K562 (cell line): Measurements from ENCODE around the gene ITPR1. TPM values are rescaled to one million over a fixed set of nuclear protein-coding genes. Genes with fewer than 3 reads are reported as not detected.
A peak's percentile ranks its signal among the peaks of the same experiment; 100 is the strongest.

Source experiments
- ATAC-seq: fragments of 200-7000 bp; cut with Tn5 transposase; 3 replicates; pipeline ENCODE4 v1.9.1; 2020; ENCODE audit warnings: moderate library complexity
- BruUV-seq: library from RNA; stranded (reverse); fragments of 400-500 nt; replicated peaks from 2 replicates; lab custom pipeline; 2021; lab: Mats Ljungman, UMichigan
- CTCF ChIA-PET: fragments of 300-600 bp; formaldehyde crosslinking; extraction: SDS; loops from one replicate; lab custom pipeline; 2021; ENCODE audit warnings: low intra/inter-chr PET ratio; lab: Yijun Ruan, JAX
- POLR2A ChIA-PET: fragments of 300-600, 350-650 bp; sonication (Branson Sonifier 250); formaldehyde crosslinking; extraction: SDS; loops from one replicate; lab custom pipeline; 2021; ENCODE audit warnings: antibody characterized with exemption, inconsistent platforms; lab: Yijun Ruan, JAX
- DNase-seq, 4 experiments: peaks; one replicate each; pipeline versions ENCODE4 v3.0.0 to v3.0.0-alpha.2; 2011 to 2018; ENCODE audit warnings: low spot score in 3 of 4, mixed read lengths in 3 of 4; ENCODE audit errors: extremely low read depth in 1 of 4
- FAIRE-seq: peaks from 2 replicates; lab custom pipeline; 2011; peaks lifted over from hg19 to GRCh38; lab: Jason Lieb, UNC
- H2AFZ ChIP-seq: 2 replicates; pipeline ENCODE4 v1.6.0; 2011; ENCODE audit warnings: low read depth, low read length, control low read depth, inconsistent platforms
- H3K27ac ChIP-seq: fragments of 200-600 bp; 3 replicates; pipeline ENCODE4 v1.8.0; 2011; ENCODE audit warnings: low read depth, mild to moderate bottlenecking, control low read depth, inconsistent platforms, low read length, moderate library complexity, mixed read lengths; ENCODE audit errors: extremely low read depth
- H3K27me3 ChIP-seq, 2 experiments: fragments of 300-600 bp in 1 of 2; 2 replicates in 1 of 2; 3 replicates in 1 of 2; pipeline versions ENCODE4 v1.6.0 to v1.8.0; 2011; ENCODE audit warnings: inconsistent platforms in 2 of 2, low read length in 2 of 2, mild to moderate bottlenecking in 1 of 2, mixed read lengths in 1 of 2, moderate library complexity in 1 of 2; ENCODE audit not compliant: control insufficient read depth in 2 of 2, insufficient read depth in 2 of 2
- H3K36me3 ChIP-seq: fragments of 300-600 bp; 3 replicates; pipeline ENCODE4 v1.8.0; 2011; ENCODE audit warnings: mild to moderate bottlenecking, low read length, inconsistent platforms; ENCODE audit not compliant: control insufficient read depth, insufficient read depth
- H3K4me1 ChIP-seq, 2 experiments: fragments of 200-600 bp in 1 of 2; replicated peaks in 1 of 2; 2 replicates in 1 of 2; 3 replicates in 1 of 2; pipeline versions ENCODE4 v1.5.1 to v1.8.0; 2011; ENCODE audit warnings: inconsistent platforms in 2 of 2, low read length in 2 of 2, mild to moderate bottlenecking in 1 of 2, mixed read lengths in 1 of 2, moderate library complexity in 1 of 2; ENCODE audit not compliant: control insufficient read depth in 2 of 2, insufficient read depth in 2 of 2
- H3K4me2 ChIP-seq: 2 replicates; pipeline ENCODE4 v1.6.1; 2011; ENCODE audit warnings: low read length, control low read depth, inconsistent platforms, mixed read lengths; ENCODE audit not compliant: insufficient read depth
- H3K4me3 ChIP-seq: fragments of 200-600 bp; sonication (generic), shearing (Covaris generic); 2 replicates; pipeline ENCODE4 v1.5.1; 2016; ENCODE audit warnings: control low read depth, inconsistent platforms
- H3K79me2 ChIP-seq: fragments of 200-600 bp; 3 replicates; pipeline ENCODE4 v1.8.0; 2011; ENCODE audit warnings: low read length, inconsistent platforms; ENCODE audit not compliant: control insufficient read depth, insufficient read depth
- H3K9ac ChIP-seq, 2 experiments: 2 replicates each; pipeline versions ENCODE4 v1.6.0 to v1.6.1; 2011; ENCODE audit warnings: low read depth in 2 of 2, low read length in 2 of 2, control low read depth in 1 of 2, inconsistent platforms in 1 of 2, mild to moderate bottlenecking in 1 of 2, mixed read lengths in 1 of 2; ENCODE audit not compliant: insufficient read depth in 1 of 2
- H3K9me1 ChIP-seq: one replicate; pipeline ENCODE4 v1.6.0; 2011; ENCODE audit warnings: inconsistent platforms, mild to moderate bottlenecking, low read length, moderate library complexity; ENCODE audit not compliant: control insufficient read depth, insufficient read depth
- H3K9me3 ChIP-seq: replicated peaks from 2 replicates; pipeline ENCODE4 v1.5.1; 2011; ENCODE audit warnings: low read depth, low read length, inconsistent platforms; ENCODE audit not compliant: control insufficient read depth, insufficient read depth
- H4K20me1 ChIP-seq: replicated peaks from 2 replicates; pipeline ENCODE4 v1.6.1; 2011; ENCODE audit warnings: low read length, inconsistent platforms, mixed read lengths; ENCODE audit not compliant: control insufficient read depth, insufficient read depth
- CBX3 ChIP-seq, 2 experiments: IDR thresholded peaks; 1 replicate in 1 of 2; 2 replicates in 1 of 2; pipeline ENCODE4 v1.6.1; 2012; ENCODE audit warnings: inconsistent platforms in 2 of 2, low read length in 2 of 2, borderline replicate concordance in 1 of 2, control low read depth in 1 of 2
- ELF4 ChIP-seq: fragments of 450-650 bp; formaldehyde crosslinking; IDR thresholded peaks from 2 replicates; pipeline ENCODE4 v1.4.0; 2022; ENCODE audit warnings: missing genetic modification characterization
- HBP1 ChIP-seq: fragments of 450-650 bp; formaldehyde crosslinking; IDR thresholded peaks from 2 replicates; pipeline ENCODE4 v1.4.0; 2022; ENCODE audit warnings: missing genetic modification characterization
- SP1 ChIP-seq: sonication (generic); formaldehyde crosslinking; IDR thresholded peaks from 2 replicates; pipeline ENCODE4 v1.8.1; 2022; ENCODE audit warnings: mild to moderate bottlenecking, missing genetic modification reagents
- TFE3 ChIP-seq: fragments of 450-650 bp; formaldehyde crosslinking; IDR thresholded peaks from 2 replicates; pipeline ENCODE4 v1.4.0; 2020; ENCODE audit warnings: mild to moderate bottlenecking, mixed read lengths
- TRIM28 ChIP-seq: fragments of 450-650 bp; IDR thresholded peaks from 2 replicates; pipeline ENCODE4 v1.6.1; 2017
- ZBTB33 ChIP-seq: sonication (generic); formaldehyde crosslinking; IDR thresholded peaks from 2 replicates; pipeline ENCODE4 v1.8.1; 2023; ENCODE audit warnings: mild to moderate bottlenecking, missing genetic modification reagents
- WGBS: fragments of 100-300 bp; shearing (Covaris generic); methylation state at CpG from one replicate; pipeline ENCODE4 v1.1.6; 2016; ENCODE audit warnings: low coverage, mixed read lengths; ENCODE audit not compliant: insufficient coverage; ENCODE audit errors: missing lambda C conversion rate; 5-methylcytosine and 5-hydroxymethylcytosine counted together
- in situ Hi-C: fragments of 300-500 bp; cut with MboI; formaldehyde crosslinking; loops from 4 replicates; pipeline ENCODE4 v1.15.0; 2018; ENCODE audit warnings: inconsistent platforms, mixed read lengths
- intact Hi-C: fragments of 100-400 bp; cut with micrococcal nuclease; formaldehyde crosslinking; loops from 2 replicates; pipeline ENCODE4 v1.14.2; 2022
- polyA plus RNA-seq, 8 experiments: library from polyadenylated mRNA; depleted of rRNA in 4 of 8; stranded (reverse) in 5 of 8; unstranded in 3 of 8; fragments of >200 nt; fragmentation: Nextera tagmentation in 2 of 8; fragmentation: Illumina TruSeq in 1 of 8; extraction: Ambion mirVana in 2 of 8; extraction: Trizol in 1 of 8; gene quantifications; 2 replicates each; pipeline versions ENCODE4 v1.2.1 to v1.2.3, GENCODE V29; 2011 to 2014; ENCODE audit warnings: inconsistent platforms in 1 of 8, missing spikeins in 1 of 8
- total RNA-seq, 7 experiments: library from RNA; depleted of rRNA in 6 of 7; stranded (reverse); fragments of >200 nt in 6 of 7; fragmentation: Illumina TruSeq in 2 of 7; extraction: Trizol in 2 of 7; gene quantifications; 2 replicates each; pipeline versions ENCODE4 v1.2.1 to v1.2.3, GENCODE V29; 2011 to 2021; ENCODE audit warnings: low replicate concordance in 1 of 7

ITPR1 gene
- total and polyA plus RNA-seq, 9 of the 15 experiments (the other 6 are each of a cell fraction or from before 2014, with no cell fraction given) = 22.4 to 40.0 (median 27.4) TPM

GRCh38 chr3:4753073-4753691 lies 260.0 kb downstream of the ITPR1 start:
- POLR2A ChIA-PET = interaction anchor here (1.0 to 2.5 kb wide), 4 partner anchors 11 to 74 kb away, joined by 3 to 8 read pairs (median 3); no protein-coding TSS in a partner anchor
- no peaks in the 10 kb centered on the region for H3K27me3 ChIP-seq
- no peak overlapping the region for H3K4me3 ChIP-seq
- DNase-seq (no peak), FAIRE-seq (no peak), ATAC-seq (no peak)
- in situ Hi-C loops (no loop called here), intact Hi-C loops (no loop called here)
- WGBS = 88% methylated on average over 15 of the region's 15 CpGs
- H4K20me1 ChIP-seq = no peaks in the 10 kb centered on the region
- no peak overlapping the region for H3K4me2 ChIP-seq
- H2AFZ ChIP-seq = no peak overlapping the region
- no TSS peak for BruUV-seq
- no peaks in the 10 kb centered on the region for H3K79me2 ChIP-seq
- peaks cover 0 to 25% of the 10 kb centered on the region in 2 experiments; a peak in 4 of 5 replicates for H3K4me1 ChIP-seq
- CTCF ChIA-PET = no interaction called here
- no peaks in the 10 kb centered on the region for H3K9me3 ChIP-seq
- no peaks in the 10 kb centered on the region for H3K9me1 ChIP-seq
- H3K36me3 ChIP-seq = no peaks in the 10 kb centered on the region
- no peak overlapping the region for H3K9ac ChIP-seq
- no peak overlapping the region for H3K27ac ChIP-seq
- TF ChIP-seq TRIM28 (no peak), SP1 (CRISPR knock-in tag) (no peak), CBX3 (IDR thresholded peaks at IDR 0.05; ENCODE audit: borderline replicate concordance in 1 of 2, low read length in 2 of 2) (no peak), ZBTB33 (CRISPR knock-in tag) (peak; percentile 16; the same call in 1 of the 2 replicates), HBP1 (CRISPR knock-in tag) (no peak), TFE3 (CRISPR knock-in tag) (no peak), ELF4 (CRISPR knock-in tag) (no peak)
